GM19023 (cell line): Measurements from ENCODE around the gene GALR1.

Experiments used
- ATAC-seq: cut with Tn5 transposase; IDR thresholded peaks from one replicate; pipeline ENCODE4 v1.9.1; 2021; ENCODE audit warnings: mild to moderate bottlenecking, moderate library complexity; ENCODE audit not compliant: unreplicated experiment

The GALR1 gene

DNA sequence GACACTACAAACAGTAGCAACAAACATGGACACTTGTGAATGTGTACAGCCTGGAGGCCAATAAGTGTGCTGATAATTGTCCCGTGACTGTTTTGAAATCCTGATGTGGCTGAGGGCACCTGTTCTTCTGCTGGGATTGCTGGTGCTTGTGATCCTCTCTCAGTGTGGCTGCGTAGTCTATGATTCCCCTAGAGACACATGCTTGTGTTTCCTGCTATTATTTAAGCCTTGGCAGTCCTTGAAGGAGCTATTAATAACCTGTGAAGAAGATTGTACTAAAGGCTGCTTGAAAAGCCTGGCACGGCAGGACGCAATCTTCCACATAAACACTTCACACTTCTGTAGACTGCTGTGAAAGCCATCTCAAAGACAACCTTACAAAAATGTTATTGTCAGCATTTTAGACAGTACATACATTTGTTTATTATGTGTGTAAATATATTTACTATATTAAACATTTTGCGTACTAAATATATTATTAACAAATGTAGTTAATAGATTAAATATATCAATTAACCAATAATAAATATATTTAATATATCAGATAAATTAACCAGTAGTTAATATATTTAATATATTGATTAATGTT is 71.4 kb downstream of the GALR1 start:
- no peak for ATAC-seq

DNA sequence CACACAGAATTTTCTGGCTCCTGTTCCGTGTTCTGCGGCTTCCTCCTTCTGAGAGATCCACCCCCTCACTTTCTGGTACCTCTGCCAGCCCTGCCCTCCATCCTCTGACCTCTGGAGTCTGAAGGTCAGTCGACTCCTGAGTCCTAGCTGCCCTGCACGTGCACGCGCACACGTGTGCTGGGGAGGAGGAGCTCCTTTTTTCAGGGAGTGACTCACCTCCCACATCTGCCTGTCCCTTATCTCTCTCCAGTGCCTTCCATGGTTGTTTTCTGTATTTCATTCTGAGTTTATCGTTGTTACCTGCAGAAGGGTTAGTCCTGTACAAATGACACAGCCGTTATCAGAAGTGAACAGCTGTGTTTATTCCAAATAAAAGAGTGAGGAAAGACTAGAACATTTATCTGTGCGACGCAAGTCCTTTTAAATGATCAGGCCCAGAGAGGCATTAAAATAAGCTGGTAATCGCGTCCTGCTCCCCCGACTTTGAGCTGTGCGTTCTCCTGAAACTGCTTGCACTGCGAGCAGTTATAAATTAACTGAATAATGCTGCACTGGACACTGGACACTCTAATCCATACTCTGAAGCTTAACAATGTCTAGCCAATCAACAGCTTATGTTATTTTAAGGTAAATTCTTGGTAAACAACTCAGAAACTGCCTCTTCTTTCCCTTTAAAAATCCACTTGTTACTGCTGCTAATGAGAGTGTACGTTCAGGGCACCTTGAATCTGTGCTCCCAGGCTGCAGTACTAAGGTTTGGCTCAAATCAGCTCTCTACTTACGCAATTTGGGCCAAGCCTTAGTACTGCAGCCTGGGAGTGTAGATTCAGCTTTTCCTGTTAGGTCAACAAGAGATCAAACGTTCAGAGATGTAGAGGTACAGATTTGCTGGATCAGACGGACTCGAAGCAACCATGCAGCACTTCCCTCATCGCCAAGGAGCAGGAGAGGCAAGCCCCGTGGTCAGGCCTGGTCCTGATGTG is 72.5 kb downstream of the GALR1 start:
- no peak for ATAC-seq

DNA sequence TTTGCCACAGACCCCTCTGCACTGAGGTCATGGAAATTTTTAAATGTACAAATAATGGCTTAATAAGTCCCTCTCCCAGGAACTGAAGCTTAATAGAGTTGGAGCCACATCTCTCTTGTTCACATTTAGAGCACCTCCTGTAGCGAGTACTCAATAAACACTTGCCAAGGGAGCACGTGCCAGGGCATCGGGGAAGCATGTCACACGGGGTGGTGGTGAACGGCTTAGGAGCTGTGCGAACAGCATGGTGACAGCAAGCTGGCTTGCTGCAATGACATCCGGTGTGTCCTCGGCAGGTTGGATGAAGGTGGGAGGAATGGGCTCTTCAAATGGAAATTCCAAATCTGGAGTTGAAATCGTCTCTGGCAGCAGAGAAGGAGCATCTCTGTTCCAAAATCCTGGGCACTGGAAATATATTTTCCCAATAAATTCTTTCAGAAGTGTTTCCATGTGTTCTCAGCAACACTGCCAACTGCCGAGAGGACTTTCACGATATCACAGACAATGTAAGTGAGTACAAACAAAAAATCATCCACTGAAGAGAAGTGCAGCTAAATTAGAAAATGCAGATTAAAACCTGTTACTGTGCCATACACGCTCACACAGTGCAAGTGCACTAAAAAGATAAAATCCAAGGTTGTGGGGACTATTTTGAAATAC is 74.1 kb downstream of the GALR1 start:
- ATAC-seq: no peak
